ENCODE data around the gene ADCY2.

- no peak for TF ChIP-seq CTCF (IDR thresholded peaks at IDR 0.05)
- no peak for TF ChIP-seq POLR2A (IDR thresholded peaks at IDR 0.05)
Measured at GRCh38 chr5:7492371-7492770, 96.4 kb downstream of the ADCY2 start.
